ENCODE results near the gene GLRX2.

GRCh38 chr1:193070386-193070753, 34.8 kb downstream of the GLRX2 start:
- no peak for TF ChIP-seq CTCF (IDR thresholded peaks at IDR 0.05)
- TF ChIP-seq POLR2AphosphoS5 (IDR thresholded peaks at IDR 0.05; ENCODE audit: insufficient read depth in 1 of 2, low read depth in 1 of 2), result no peak

All from vagina (tissue), 2 donors.